Mucosa of stomach (tissue), 1 donor: Measurements from ENCODE around the gene ZNF529.
"Not testable (repeated sequence)": the region's sequence is repeated elsewhere in the genome, so short reads cannot be mapped to it uniquely, and the experiment has no call there.

Experiments used
- H3K27me3 ChIP-seq: one replicate; pipeline ENCODE4 v1.7.0; 2013; ENCODE audit warnings: mild to moderate bottlenecking, low read length; ENCODE audit not compliant: control insufficient read depth, insufficient read depth
- H3K36me3 ChIP-seq: one replicate; pipeline ENCODE4 v1.7.0; 2013; ENCODE audit warnings: low read length; ENCODE audit not compliant: control insufficient read depth, insufficient read depth
- H3K4me1 ChIP-seq: one replicate; pipeline ENCODE4 v1.7.0; 2013; ENCODE audit warnings: mild to moderate bottlenecking, low read length; ENCODE audit not compliant: control insufficient read depth, insufficient read depth
- H3K4me3 ChIP-seq: one replicate; pipeline ENCODE4 v1.7.0; 2013; ENCODE audit warnings: low read length
- H3K9ac ChIP-seq: one replicate; pipeline ENCODE4 v1.7.0; 2013; ENCODE audit warnings: mild to moderate bottlenecking, low read length, moderate library complexity
- H3K9me3 ChIP-seq: one replicate; pipeline ENCODE4 v1.7.0; 2013; ENCODE audit warnings: mild to moderate bottlenecking, low read length, moderate library complexity; ENCODE audit not compliant: control insufficient read depth
- donor health status: Pancreatic carcinoma.

The ZNF529 gene

GRCh38 chr19:36573020-36573894 is at the start of gene ZNF529:
Gene ZNF529, minus strand, starts transcription at chr19:36573292. Its CDS starts 946 bp downstream, at chr19:36572346.
- peak within 1 kb of the TSS; percentile 95 for H3K9ac ChIP-seq
- no peaks in the 10 kb centered on the region for H3K27me3 ChIP-seq
- peaks cover 15% of the 10 kb centered on the region for H3K4me1 ChIP-seq
- H3K9me3 ChIP-seq = no peaks in the 10 kb centered on the region
- H3K4me3 ChIP-seq = peak within 1 kb of the TSS; percentile 97
- H3K36me3 ChIP-seq = no peaks in the 10 kb centered on the region

- Histone ChIP-seq H3K36me3 (no peaks in the 10 kb centered on the region), H3K9me3 (no peaks in the 10 kb centered on the region), H3K27me3 (no peaks in the 10 kb centered on the region), H3K4me3 (peak overlapping the region; percentile 32), H3K4me1 (peaks cover 7% of the 10 kb centered on the region), H3K9ac (peak overlapping the region; percentile 63)
Observed at GRCh38 chr19:36605877-36606478, 32.9 kb upstream of the ZNF529 start.

GRCh38 chr19:36605101-36605876 is 32.2 kb upstream of the ZNF529 start, which contains the start of gene ZNF382:
Gene ZNF382, plus strand, starts transcription at chr19:36605313. Its CDS starts 4,602 bp downstream, at chr19:36609915.
- H3K36me3 ChIP-seq = no peaks in the 10 kb centered on the region
- no peaks in the 10 kb centered on the region for H3K9me3 ChIP-seq
- peak within 1 kb of the TSS; percentile 43 for H3K4me3 ChIP-seq
- H3K27me3 ChIP-seq = no peaks in the 10 kb centered on the region
- H3K4me1 ChIP-seq = peaks cover 7% of the 10 kb centered on the region
- H3K9ac ChIP-seq = peak within 1 kb of the TSS; percentile 63

DNA sequence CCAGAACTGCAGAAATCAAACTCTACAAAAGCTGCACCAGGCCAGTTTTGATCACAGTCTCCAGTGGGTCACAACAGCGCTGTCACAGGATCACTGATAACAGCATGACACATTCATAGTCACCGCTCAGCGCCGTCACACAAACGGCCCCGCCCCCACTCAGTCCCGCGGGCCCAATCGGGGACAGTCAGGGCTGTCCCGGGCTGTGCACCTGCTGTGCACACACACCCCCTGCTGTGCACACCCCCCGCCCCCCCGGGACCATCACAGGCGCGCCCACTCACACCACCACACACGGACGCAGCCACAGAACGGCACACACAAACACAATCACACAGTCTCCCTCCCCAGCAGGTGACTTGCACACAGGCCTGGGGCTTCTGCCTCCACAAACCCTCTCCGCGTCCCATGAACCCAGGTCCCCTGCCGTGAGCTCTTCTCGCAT is 31.6 kb upstream of the ZNF529 start:
- Histone ChIP-seq H3K4me1 (peaks cover 7% of the 10 kb centered on the region), H3K4me3 (peak overlapping the region; percentile 43), H3K9ac (peak overlapping the region; percentile 63), H3K36me3 (no peaks in the 10 kb centered on the region), H3K9me3 (no peaks in the 10 kb centered on the region), H3K27me3 (no peaks in the 10 kb centered on the region)

GRCh38 chr19:36602681-36603080 is 29.6 kb upstream of the ZNF529 start:
- H3K4me1 ChIP-seq, H3K9ac ChIP-seq, H3K9me3 ChIP-seq, H3K4me3 ChIP-seq, H3K36me3 ChIP-seq, H3K27me3 ChIP-seq: not testable (repeated sequence)

DNA sequence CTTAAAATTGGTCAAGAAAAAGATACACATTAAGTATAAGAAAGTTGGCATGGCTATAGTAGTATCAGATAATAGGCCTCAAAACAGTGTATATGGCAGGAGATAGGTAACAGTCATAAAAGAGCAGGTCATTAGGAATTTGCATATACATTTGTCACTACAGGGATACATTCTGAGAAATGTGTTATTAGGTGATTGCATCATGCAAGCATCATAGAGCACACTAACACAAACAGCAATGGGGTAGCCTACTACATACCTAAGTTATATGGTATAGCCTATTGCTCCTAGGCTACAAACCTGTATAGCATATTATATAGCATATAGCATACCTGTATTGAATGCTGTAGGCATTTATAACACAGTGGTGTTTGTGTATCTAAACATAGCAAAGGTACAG is 6.2 kb upstream of the ZNF529 start:
- Histone ChIP-seq H3K9me3 (no peaks in the 10 kb centered on the region), H3K27me3 (no peaks in the 10 kb centered on the region), H3K36me3 (peaks cover 3% of the 10 kb centered on the region), H3K4me1 (peaks cover 4% of the 10 kb centered on the region), H3K4me3 (no peak overlapping the region), H3K9ac (no peak overlapping the region)

- no peaks in the 10 kb centered on the region for H3K9me3 ChIP-seq
- no peak overlapping the region for H3K4me3 ChIP-seq
- peaks cover 3% of the 10 kb centered on the region for H3K36me3 ChIP-seq
- H3K4me1 ChIP-seq = peaks cover 9% of the 10 kb centered on the region
- H3K27me3 ChIP-seq = no peaks in the 10 kb centered on the region
- H3K9ac ChIP-seq = no peak overlapping the region
Observed at GRCh38 chr19:36577271-36577996, 4.3 kb upstream of the ZNF529 start.

- Histone ChIP-seq H3K4me1 (peaks cover 15% of the 10 kb centered on the region), H3K27me3 (no peaks in the 10 kb centered on the region), H3K9ac (no peak overlapping the region), H3K36me3 (peaks cover 3% of the 10 kb centered on the region), H3K4me3 (no peak overlapping the region), H3K9me3 (no peaks in the 10 kb centered on the region)
Observed at GRCh38 chr19:36574741-36575140, 1.6 kb upstream of the ZNF529 start.

DNA sequence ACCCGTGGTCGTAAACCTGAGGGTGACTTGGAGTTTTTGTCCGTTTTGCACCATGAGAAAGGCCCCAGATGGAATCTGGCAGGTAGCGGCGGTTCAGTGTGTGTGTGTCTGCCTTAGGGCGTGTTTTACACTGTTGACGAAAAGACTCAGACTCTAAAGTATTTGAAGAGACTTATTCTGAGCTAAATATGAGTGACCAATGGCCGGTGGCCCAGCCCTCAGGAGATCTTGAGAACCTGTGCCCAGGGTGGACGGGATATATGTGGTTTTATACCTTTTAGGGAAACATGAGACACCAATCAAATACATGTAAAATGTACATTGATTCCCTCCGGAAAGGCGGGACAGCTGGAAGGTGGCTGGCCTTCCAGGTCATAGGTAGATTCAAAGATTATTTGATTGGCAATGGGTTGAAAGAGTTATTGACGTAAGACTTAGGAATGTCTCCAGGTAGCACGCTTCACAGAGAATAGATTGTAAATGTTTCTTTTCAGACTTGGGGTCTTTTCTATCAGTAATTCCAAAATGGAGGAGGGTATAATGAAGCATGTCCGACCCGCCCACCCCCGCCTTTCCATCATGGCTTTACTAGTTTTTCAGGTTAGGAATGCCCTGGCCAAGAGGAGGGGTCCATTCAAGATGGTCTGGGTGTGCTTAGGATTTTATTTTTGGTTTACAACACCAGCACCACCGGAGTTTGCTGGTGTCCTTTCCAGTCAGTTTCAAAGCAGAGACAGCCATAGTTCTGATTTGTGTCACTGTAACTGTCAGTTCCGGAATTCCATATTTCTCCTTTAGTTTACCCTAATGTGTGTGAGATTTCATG is 1.0 kb upstream of the ZNF529 start:
- Histone ChIP-seq H3K4me1 (peaks cover 15% of the 10 kb centered on the region), H3K27me3 (no peaks in the 10 kb centered on the region), H3K4me3 (peak overlapping the region; percentile 97), H3K9ac (peak overlapping the region; percentile 95), H3K9me3 (no peaks in the 10 kb centered on the region), H3K36me3 (no peaks in the 10 kb centered on the region)

DNA sequence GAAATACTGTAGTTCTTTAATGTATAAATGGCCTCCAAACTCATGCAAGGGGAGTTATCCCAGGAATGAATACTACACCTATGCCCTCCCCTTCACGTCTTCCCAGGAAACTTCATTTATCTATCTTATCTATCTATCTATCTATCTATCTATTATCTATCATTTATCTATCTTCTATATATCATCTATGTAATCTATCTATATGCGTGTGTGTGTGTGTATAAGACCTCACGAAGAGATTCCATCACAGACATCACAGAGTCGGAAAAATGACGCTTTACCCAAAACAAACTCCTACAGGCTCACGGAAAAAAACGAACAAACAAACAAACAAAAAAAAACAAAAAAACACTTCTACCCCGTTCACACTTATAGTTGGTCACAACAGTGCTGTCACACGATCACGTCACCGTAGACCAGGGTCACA is 486 bp downstream of the ZNF529 start:
- peaks cover 15% of the 10 kb centered on the region for H3K4me1 ChIP-seq
- peak overlapping the region; percentile 95 for H3K9ac ChIP-seq
- H3K9me3 ChIP-seq = no peaks in the 10 kb centered on the region
- no peaks in the 10 kb centered on the region for H3K36me3 ChIP-seq
- H3K27me3 ChIP-seq = no peaks in the 10 kb centered on the region
- peak overlapping the region; percentile 97 for H3K4me3 ChIP-seq

GRCh38 chr19:36564391-36564790 is 8.7 kb downstream of the ZNF529 start:
- Histone ChIP-seq H3K4me1 (no peaks in the 10 kb centered on the region), H3K9me3 (peaks cover 26% of the 10 kb centered on the region), H3K27me3 (no peaks in the 10 kb centered on the region), H3K36me3 (no peaks in the 10 kb centered on the region), H3K9ac (no peak overlapping the region), H3K4me3 (no peak overlapping the region)
